ENCODE measurements around the gene CCDC85C. TPM values are rescaled to one million over a fixed set of nuclear protein-coding genes. Genes with fewer than 3 reads are reported as not detected.

CCDC85C gene
- total and polyA plus RNA-seq, 2 of the 4 experiments (the other 2 are of a cell fraction), result 16.0 to 19.0 TPM

GRCh38 chr14:99569725-99570543 lies 34.1 kb downstream of the CCDC85C start:
- no TSS peak for BruUV-seq (replicated peaks)
- in situ Hi-C loops (cut with MboI; ENCODE audit: low sequenced_read_pairs), result no loop called here
- Histone ChIP-seq H2BK5ac (ENCODE audit: low read depth, low read length, poor library complexity, severe bottlenecking) (no peak overlapping the region), H3K27me3 (ENCODE audit: control insufficient read depth, insufficient read depth, low read length) (no peaks in the 10 kb centered on the region), H4K20me1 (ENCODE audit: insufficient read depth, low read length) (peaks cover 52% of the 10 kb centered on the region), H2AK9ac (replicated peaks; ENCODE audit: low read depth, low read length, poor library complexity) (peak overlapping the region; percentile 75), H4K91ac (ENCODE audit: insufficient read depth, low read depth, low read length) (peak overlapping the region; percentile 77), H4K8ac (ENCODE audit: low read depth in 2 of 2, low read length in 2 of 2) (no peak overlapping the region; a peak in 1 of 4 replicates), H3K9me1 (ENCODE audit: insufficient read depth, low read length) (peaks cover 24% of the 10 kb centered on the region), H3K4me1 (ENCODE audit: control insufficient read depth, insufficient read depth, low read length) (peaks cover 44% of the 10 kb centered on the region), H3K14ac (replicated peaks; ENCODE audit: low read depth, low read length) (no peak overlapping the region), H3K18ac (ENCODE audit: low read depth, low read length) (no peak overlapping the region), H3K79me1 (ENCODE audit: low read depth in 1 of 2, low read length in 2 of 2) (peaks cover 25 to 91% of the 10 kb centered on the region in 2 experiments), H3K23ac (ENCODE audit: low read depth, low read length) (peak overlapping the region; percentile 31; the same call in 1 of the 2 replicates), H3K9ac (ENCODE audit: low read depth, low read length) (no peak overlapping the region), H2BK15ac (ENCODE audit: low read depth, low read length) (no peak overlapping the region), H3K4me2 (ENCODE audit: low read depth, low read length) (no peak overlapping the region), H3K9me3 (ENCODE audit: control insufficient read depth, insufficient read depth, low read length) (no peaks in the 10 kb centered on the region), H2BK20ac (ENCODE audit: low read depth, low read length) (no peak overlapping the region), H2AFZ (replicated peaks; ENCODE audit: low read length, poor library complexity) (no peak overlapping the region), H3K36me3 (ENCODE audit: control insufficient read depth, insufficient read depth, low read length) (no peaks in the 10 kb centered on the region), H4K5ac (ENCODE audit: low read depth, low read length) (no peak overlapping the region), H3K4ac (ENCODE audit: low read depth, low read length) (0 out of 2 replicates have a peak overlapping the region, but pooled peaks have one; percentile 54), H3K56ac (ENCODE audit: extremely low read depth, insufficient read depth, low read length) (no peak overlapping the region), H3K27ac (ENCODE audit: insufficient read depth, low read length) (no peak overlapping the region), H3K4me3 (ENCODE audit: insufficient read depth, low read depth, low read length) (no peak overlapping the region), H2BK120ac (ENCODE audit: low read depth, low read length) (peak overlapping the region; percentile 14; the same call in 1 of the 2 replicates), H2AK5ac (ENCODE audit: low read depth, low read length) (peak overlapping the region; percentile 74; the same call in 1 of the 2 replicates)
- dilution Hi-C loops (cut with HindIII; ENCODE audit: low sequenced_read_pairs, unreplicated experiment), result no loop called here
- DNase-seq (no peak), ATAC-seq (ENCODE audit: low read depth) (no peak)
- ChIA-PET CTCF (no interaction called here), POLR2A (ENCODE audit: unreplicated experiment) (interaction anchor here (0.6 kb wide), 1 partner anchor 28 kb away, joined by 5 read pairs; no protein-coding TSS in a partner anchor)
- no peak for TF ChIP-seq FOS (IDR thresholded peaks at IDR 0.05; ENCODE audit: low read depth, low read length)
- TF ChIP-seq MAFK (IDR thresholded peaks at IDR 0.05; ENCODE audit: low read depth, low read length), result no peak
- no peak for TF ChIP-seq SMC3 (IDR thresholded peaks at IDR 0.05; ENCODE audit: low read depth, low read length)
- TF ChIP-seq POLR2A (IDR thresholded peaks at IDR 0.05; ENCODE audit: low read depth, low read length), result no peak
- intact Hi-C loops (cut with micrococcal nuclease), result loop anchor here (5.0 kb wide), 1 partner anchor 38 kb away; no protein-coding TSS in a partner anchor
- 96% methylated on average over 2 of the region's 14 CpGs; no CpG with 5 or more reads in 1 of the 2 experiments for WGBS, 2 experiments (ENCODE audit: extremely low coverage in 2 of 2, insufficient read length in 1 of 2)
